Measurements from ENCODE around the gene KRT12. TPM values are rescaled to one million over a fixed set of nuclear protein-coding genes. Genes with fewer than 3 reads are reported as not detected.

KRT12 gene
- total and polyA plus RNA-seq, 9 of the 15 experiments (the other 6 are each of a cell fraction or from before 2014, with no cell fraction given) = 0.18 to 7.0 (median 2.2) TPM

DNA sequence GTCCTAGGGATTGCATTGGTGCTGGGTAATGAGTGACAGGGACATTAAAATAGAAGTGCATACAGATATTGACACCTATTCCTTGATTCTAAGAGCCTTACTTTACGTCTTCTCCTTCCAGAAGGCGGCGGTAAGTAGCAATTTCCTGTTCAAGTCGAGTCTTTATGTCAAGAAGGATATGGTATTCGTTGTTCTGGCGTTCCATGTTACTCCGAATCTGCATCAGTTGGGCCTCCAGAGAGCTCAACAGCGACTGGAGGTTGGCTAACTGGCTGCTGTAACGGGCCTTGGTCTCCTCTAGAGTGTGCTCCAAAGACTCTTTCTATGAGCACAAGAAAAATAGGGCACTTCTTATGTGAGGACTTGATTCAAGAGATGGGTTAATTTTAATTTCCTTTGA, 11.0 kb upstream of the KRT12 start (continued):
- TF ChIP-seq ADNP (tag; IDR thresholded peaks at IDR 0.05) = no peak

DNA sequence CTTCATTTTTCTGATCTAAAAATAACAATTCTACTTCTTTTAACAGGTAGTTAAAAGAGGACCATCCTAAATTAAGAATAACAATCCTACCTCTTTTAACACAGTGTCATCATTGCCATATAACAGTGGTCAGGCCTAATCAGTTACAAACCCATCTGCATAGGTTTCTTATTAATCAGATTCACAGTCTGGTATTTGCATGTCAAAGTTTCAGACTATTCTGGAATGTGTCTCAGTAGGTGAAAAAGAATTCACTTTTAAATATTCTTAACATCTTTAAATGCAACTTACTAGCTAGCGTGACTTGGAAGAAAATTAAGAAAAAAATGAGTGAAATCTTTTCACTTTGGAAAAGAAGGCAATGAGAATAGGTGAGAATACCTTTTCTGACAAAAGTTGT, 6.8 kb upstream of the KRT12 start:
- ChIA-PET CTCF (ENCODE audit: low intra/inter-chr PET ratio) (interaction anchor here (1.3 kb wide), 1 partner anchor 70 kb away, joined by 5 read pairs; no protein-coding TSS in a partner anchor), POLR2A (interaction anchor here (0.8 kb wide), 1 partner anchor 13 kb away, joined by 3 read pairs; no protein-coding TSS in a partner anchor)
- Histone ChIP-seq H2AFZ (ENCODE audit: low read depth, low read length) (no peak overlapping the region), H3K4me3 (no peak overlapping the region), H3K4me1 (replicated peaks in 1 of 2; ENCODE audit: control insufficient read depth in 2 of 2, insufficient read depth in 2 of 2, low read length in 2 of 2) (no peaks in the 10 kb centered on the region), H3K9ac (ENCODE audit: insufficient read depth in 1 of 2, low read depth in 2 of 2, low read length in 2 of 2) (no peak overlapping the region), H3K27ac (ENCODE audit: extremely low read depth, low read depth, low read length) (no peak overlapping the region), H3K36me3 (ENCODE audit: control insufficient read depth, insufficient read depth, low read length) (no peaks in the 10 kb centered on the region), H3K9me1 (ENCODE audit: control insufficient read depth, insufficient read depth, low read length) (no peaks in the 10 kb centered on the region), H3K27me3 (ENCODE audit: control insufficient read depth in 2 of 2, insufficient read depth in 2 of 2, low read length in 2 of 2) (no peaks in the 10 kb centered on the region), H3K79me2 (ENCODE audit: control insufficient read depth, insufficient read depth, low read length) (no peaks in the 10 kb centered on the region), H4K20me1 (replicated peaks; ENCODE audit: control insufficient read depth, insufficient read depth, low read length) (no peaks in the 10 kb centered on the region), H3K9me3 (replicated peaks; ENCODE audit: control insufficient read depth, insufficient read depth, low read depth, low read length) (no peaks in the 10 kb centered on the region), H3K4me2 (ENCODE audit: insufficient read depth, low read length) (no peak overlapping the region)
- no peak for FAIRE-seq
- intact Hi-C loops (cut with micrococcal nuclease) = no loop called here
- 33% methylated on average over 1 of the region's 1 CpG for WGBS (ENCODE audit: insufficient coverage, low coverage, missing lambda C conversion rate)
- DNase-seq (ENCODE audit: extremely low read depth in 1 of 4, low spot score in 3 of 4) = no peak
- ATAC-seq = no peak
- no TSS peak for BruUV-seq (replicated peaks)
- TF ChIP-seq HDGF (IDR thresholded peaks at IDR 0.05) (no peak), SPI1 (IDR thresholded peaks at IDR 0.05; ENCODE audit: borderline replicate concordance, low read depth, low read length) (no peak), SMARCA5 (IDR thresholded peaks at IDR 0.05) (no peak)
- in situ Hi-C loops (cut with MboI) = no loop called here

DNA sequence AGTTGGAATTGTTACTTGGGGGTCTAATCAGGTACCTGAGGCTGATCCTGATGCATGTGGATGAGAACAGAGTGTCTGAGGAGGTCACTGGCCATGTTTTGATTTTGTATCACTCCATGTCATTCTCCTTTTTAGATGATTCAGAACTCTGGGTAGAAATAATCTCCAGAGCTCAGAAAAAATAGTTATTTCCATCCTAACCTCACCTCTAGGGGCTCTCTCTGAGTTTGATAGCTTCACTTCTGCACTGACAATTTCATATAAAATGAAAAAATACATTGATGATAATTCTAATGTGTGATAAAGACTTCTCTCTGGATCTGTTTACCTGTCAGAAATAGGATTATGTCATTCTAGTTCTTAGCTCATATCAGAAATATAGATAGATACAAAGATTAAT, 6.2 kb upstream of the KRT12 start:
- Histone ChIP-seq H3K27ac (ENCODE audit: extremely low read depth, low read depth, low read length) (no peak overlapping the region), H3K9ac (ENCODE audit: insufficient read depth in 1 of 2, low read depth in 2 of 2, low read length in 2 of 2) (no peak overlapping the region), H4K20me1 (replicated peaks; ENCODE audit: control insufficient read depth, insufficient read depth, low read length) (no peaks in the 10 kb centered on the region), H2AFZ (ENCODE audit: low read depth, low read length) (no peak overlapping the region), H3K4me2 (ENCODE audit: insufficient read depth, low read length) (no peak overlapping the region), H3K4me1 (replicated peaks in 1 of 2; ENCODE audit: control insufficient read depth in 2 of 2, insufficient read depth in 2 of 2, low read length in 2 of 2) (no peaks in the 10 kb centered on the region), H3K9me1 (ENCODE audit: control insufficient read depth, insufficient read depth, low read length) (no peaks in the 10 kb centered on the region), H3K9me3 (replicated peaks; ENCODE audit: control insufficient read depth, insufficient read depth, low read depth, low read length) (no peaks in the 10 kb centered on the region), H3K27me3 (ENCODE audit: control insufficient read depth in 2 of 2, insufficient read depth in 2 of 2, low read length in 2 of 2) (no peaks in the 10 kb centered on the region), H3K79me2 (ENCODE audit: control insufficient read depth, insufficient read depth, low read length) (no peaks in the 10 kb centered on the region), H3K36me3 (ENCODE audit: control insufficient read depth, insufficient read depth, low read length) (no peaks in the 10 kb centered on the region), H3K4me3 (no peak overlapping the region)
- BruUV-seq (replicated peaks) = no TSS peak
- intact Hi-C loops (cut with micrococcal nuclease) (no loop called here), in situ Hi-C loops (cut with MboI) (no loop called here)
- FAIRE-seq = no peak
- no peak for DNase-seq (ENCODE audit: extremely low read depth in 1 of 4, low spot score in 3 of 4)
- CTCF ChIA-PET (ENCODE audit: low intra/inter-chr PET ratio) = interaction anchor here (1.3 kb wide), 1 partner anchor 69 kb away, joined by 5 read pairs; no protein-coding TSS in a partner anchor
- POLR2A ChIA-PET = interaction anchor here (0.8 kb wide), 1 partner anchor 14 kb away, joined by 3 read pairs; no protein-coding TSS in a partner anchor
- ATAC-seq = no peak
- TF ChIP-seq ZNF121 (CRISPR knock-in tag; conservative IDR thresholded peaks at IDR 0.05) (no peak), SUPT5H (IDR thresholded peaks at IDR 0.05) (no peak), ZNF436 (CRISPR knock-in tag; IDR thresholded peaks at IDR 0.05) (no peak), ARHGAP35 (IDR thresholded peaks at IDR 0.05; ENCODE audit: partially characterized antibody) (no peak), ZSCAN32 (CRISPR knock-in tag; IDR thresholded peaks at IDR 0.05) (no peak), BCOR (IDR thresholded peaks at IDR 0.05) (no peak), CBFA2T3 (IDR thresholded peaks at IDR 0.05) (no peak), MAZ (CRISPR knock-in tag; conservative IDR thresholded peaks at IDR 0.05 in 1 of 2, IDR thresholded peaks at IDR 0.05 in 1 of 2) (no peak), HCFC1 (IDR thresholded peaks at IDR 0.05; ENCODE audit: low read depth, low read length) (no peak)
- TF ChIP-seq, protein P1, sequence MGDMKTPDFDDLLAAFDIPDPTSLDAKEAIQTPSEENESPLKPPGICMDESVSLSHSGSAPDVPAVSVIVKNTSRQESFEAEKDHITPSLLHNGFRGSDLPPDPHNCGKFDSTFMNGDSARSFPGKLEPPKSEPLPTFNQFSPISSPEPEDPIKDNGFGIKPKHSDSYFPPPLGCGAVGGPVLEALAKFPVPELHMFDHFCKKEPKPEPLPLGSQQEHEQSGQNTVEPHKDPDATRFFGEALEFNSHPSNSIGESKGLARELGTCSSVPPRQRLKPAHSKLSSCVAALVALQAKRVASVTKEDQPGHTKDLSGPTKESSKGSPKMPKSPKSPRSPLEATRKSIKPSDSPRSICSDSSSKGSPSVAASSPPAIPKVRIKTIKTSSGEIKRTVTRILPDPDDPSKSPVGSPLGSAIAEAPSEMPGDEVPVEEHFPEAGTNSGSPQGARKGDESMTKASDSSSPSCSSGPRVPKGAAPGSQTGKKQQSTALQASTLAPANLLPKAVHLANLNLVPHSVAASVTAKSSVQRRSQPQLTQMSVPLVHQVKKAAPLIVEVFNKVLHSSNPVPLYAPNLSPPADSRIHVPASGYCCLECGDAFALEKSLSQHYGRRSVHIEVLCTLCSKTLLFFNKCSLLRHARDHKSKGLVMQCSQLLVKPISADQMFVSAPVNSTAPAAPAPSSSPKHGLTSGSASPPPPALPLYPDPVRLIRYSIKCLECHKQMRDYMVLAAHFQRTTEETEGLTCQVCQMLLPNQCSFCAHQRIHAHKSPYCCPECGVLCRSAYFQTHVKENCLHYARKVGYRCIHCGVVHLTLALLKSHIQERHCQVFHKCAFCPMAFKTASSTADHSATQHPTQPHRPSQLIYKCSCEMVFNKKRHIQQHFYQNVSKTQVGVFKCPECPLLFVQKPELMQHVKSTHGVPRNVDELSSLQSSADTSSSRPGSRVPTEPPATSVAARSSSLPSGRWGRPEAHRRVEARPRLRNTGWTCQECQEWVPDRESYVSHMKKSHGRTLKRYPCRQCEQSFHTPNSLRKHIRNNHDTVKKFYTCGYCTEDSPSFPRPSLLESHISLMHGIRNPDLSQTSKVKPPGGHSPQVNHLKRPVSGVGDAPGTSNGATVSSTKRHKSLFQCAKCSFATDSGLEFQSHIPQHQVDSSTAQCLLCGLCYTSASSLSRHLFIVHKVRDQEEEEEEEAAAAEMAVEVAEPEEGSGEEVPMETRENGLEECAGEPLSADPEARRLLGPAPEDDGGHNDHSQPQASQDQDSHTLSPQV (IDR thresholded peaks at IDR 0.05) = no peak
